GM23338 (cell line): ENCODE data around the gene STIP1.

ENCODE experiments used
- CREB1 ChIP-seq: fragments of 250-450 bp; sonication (Bioruptor Pico); IDR thresholded peaks from 2 replicates; pipeline ENCODE4 v1.5.0; 2020; ENCODE audit warnings: low read depth, mild to moderate bottlenecking, moderate library complexity
- CTCF ChIP-seq, 2 experiments: fragments of 200-600 bp in 1 of 2; sonication (generic) in 1 of 2; conservative IDR thresholded peaks; 2 replicates each; pipeline versions ENCODE4 v1.5.1 to v1.6.1; 2016 to 2017; ENCODE audit warnings: antibody characterized with exemption in 2 of 2, low read depth in 2 of 2, mild to moderate bottlenecking in 2 of 2, moderate library complexity in 1 of 2
- EZH2 ChIP-seq: fragments of 200-600 bp; sonication (generic); IDR thresholded peaks from one replicate; pipeline ENCODE4 v1.8.0; 2017; ENCODE audit warnings: antibody characterized with exemption, mild to moderate bottlenecking, low read depth; ENCODE audit not compliant: unreplicated experiment
- EZH2phosphoT487 ChIP-seq: fragments of 200-600 bp; sonication (generic); IDR thresholded peaks from one replicate; pipeline ENCODE4 v1.8.1; 2018; ENCODE audit warnings: antibody characterized with exemption; ENCODE audit not compliant: unreplicated experiment
- JUNB ChIP-seq: IDR thresholded peaks from one replicate; pipeline ENCODE4 v1.6.1; 2016; ENCODE audit warnings: antibody characterized with exemption; ENCODE audit not compliant: unreplicated experiment
- POLR2AphosphoS5 ChIP-seq: IDR thresholded peaks from 2 replicates; pipeline ENCODE4 v1.6.1; 2016; ENCODE audit warnings: antibody characterized with exemption, low read depth
- REST ChIP-seq: IDR thresholded peaks from one replicate; pipeline ENCODE4 v1.6.1; 2018; ENCODE audit warnings: antibody characterized with exemption; ENCODE audit not compliant: unreplicated experiment
- ZNF114 ChIP-seq: fragments of 250-450 bp; sonication (Bioruptor Pico); IDR thresholded peaks from 2 replicates; pipeline ENCODE4 v1.5.0; 2020; ENCODE audit warnings: mild to moderate bottlenecking, moderate library complexity
- TF ChIP-seq, protein P1 (sequence below): IDR thresholded peaks from 2 replicates; pipeline ENCODE4 v1.6.1; 2016; ENCODE audit warnings: antibody characterized with exemption

DNA sequence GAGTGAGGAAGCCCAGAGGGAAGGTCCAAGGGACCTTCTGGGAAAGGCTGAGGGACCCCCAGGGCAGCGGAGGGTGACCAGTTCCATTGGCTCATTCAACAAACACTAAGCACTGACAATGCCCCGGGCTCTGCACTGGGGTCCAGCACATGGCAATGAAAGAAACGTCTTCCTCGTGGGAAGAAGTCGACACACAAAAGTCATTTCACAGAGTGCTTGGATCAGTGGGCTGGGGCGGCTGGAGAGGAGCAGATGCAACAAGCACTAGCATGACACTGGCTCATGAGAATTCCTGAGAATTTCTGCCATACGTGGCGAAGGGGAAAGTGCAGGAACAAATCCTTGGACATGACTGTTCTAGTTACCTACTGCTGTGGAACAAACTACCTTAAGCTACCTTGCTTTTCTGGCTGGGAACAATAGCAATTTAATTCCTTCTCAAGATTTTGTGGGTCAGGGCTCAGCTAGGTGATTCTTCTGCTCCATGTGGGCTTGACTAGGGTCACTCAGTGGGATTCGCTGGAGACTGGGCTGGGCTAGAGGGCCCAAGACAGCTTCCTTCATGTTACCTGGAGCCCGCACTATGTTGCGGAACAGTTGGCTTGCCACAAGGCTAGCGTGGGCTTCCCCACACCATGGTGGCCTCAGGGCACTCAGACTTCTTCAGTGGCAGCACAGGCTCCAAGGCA lies 6.9 kb upstream of the STIP1 start:
- TF ChIP-seq EZH2 (no peak), CTCF (conservative IDR thresholded peaks at IDR 0.05; ENCODE audit: low read depth in 2 of 2) (no peak), REST (no peak), CREB1 (CRISPR knock-in tag) (no peak), EZH2phosphoT487 (no peak), POLR2AphosphoS5 (no peak), JUNB (no peak), ZNF114 (CRISPR knock-in tag) (no peak)
- TF ChIP-seq, protein P1, sequence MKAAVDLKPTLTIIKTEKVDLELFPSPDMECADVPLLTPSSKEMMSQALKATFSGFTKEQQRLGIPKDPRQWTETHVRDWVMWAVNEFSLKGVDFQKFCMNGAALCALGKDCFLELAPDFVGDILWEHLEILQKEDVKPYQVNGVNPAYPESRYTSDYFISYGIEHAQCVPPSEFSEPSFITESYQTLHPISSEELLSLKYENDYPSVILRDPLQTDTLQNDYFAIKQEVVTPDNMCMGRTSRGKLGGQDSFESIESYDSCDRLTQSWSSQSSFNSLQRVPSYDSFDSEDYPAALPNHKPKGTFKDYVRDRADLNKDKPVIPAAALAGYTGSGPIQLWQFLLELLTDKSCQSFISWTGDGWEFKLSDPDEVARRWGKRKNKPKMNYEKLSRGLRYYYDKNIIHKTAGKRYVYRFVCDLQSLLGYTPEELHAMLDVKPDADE, result no peak
